GM18951 (cell line): ENCODE measurements around the gene PYGO1.
"Not testable (repeated sequence)": the region's sequence is repeated elsewhere in the genome, so short reads cannot be mapped to it uniquely, and the experiment has no call there.

Source experiments
- POLR2A ChIP-seq: IDR thresholded peaks from 4 replicates; pipeline ENCODE4 v1.6.1; 2011; ENCODE audit warnings: mild to moderate bottlenecking; ENCODE audit not compliant: insufficient read length, insufficient read depth; ENCODE audit errors: extremely low read depth
- in situ Hi-C: fragments of 300-500 bp; cut with MboI; formaldehyde crosslinking; loops from one replicate; pipeline ENCODE4 v1.12.0; 2022; ENCODE audit warnings: low sequenced_read_pairs, mixed read lengths, inconsistent platforms; ENCODE audit not compliant: unreplicated experiment

PYGO1 gene

DNA sequence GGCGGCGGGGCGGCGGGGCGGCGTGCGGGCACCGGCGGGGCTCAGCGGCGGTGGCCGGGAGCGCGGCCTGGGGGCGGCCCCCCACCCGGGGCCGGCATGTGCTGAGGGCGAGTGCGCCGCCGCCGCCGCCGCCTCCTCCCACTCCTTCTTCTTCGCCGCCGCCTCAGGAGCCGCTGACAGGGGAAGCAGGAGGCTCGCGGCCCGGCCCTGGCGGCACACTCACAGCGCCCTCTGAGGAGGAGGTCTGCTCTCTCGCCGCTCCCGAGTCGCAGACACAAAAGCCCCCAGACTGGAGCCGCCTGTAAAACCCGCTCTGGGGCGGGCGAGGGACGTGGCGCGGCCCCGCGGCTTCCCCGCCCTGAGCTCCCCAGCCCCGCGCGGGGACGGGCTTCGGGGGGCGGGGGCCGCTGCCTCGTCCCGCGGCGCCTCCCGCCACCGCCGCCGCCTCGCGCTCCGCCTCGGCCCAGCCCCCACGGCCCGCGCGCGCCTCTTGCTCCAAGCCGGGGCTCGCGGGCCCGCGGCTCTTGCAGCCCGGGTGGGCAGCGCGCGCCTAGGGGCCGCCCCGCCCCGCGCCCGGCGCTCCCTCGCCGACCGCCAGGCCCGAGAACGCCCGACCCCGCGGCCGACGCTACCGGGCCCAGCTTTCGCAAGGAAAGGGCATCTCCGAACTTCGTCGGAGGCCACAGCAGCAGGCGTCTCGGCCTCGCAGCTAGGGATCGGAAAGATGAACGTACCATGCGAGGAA, at the start of gene PYGO1:
Gene PYGO1, minus strand, starts transcription at position 276 of the 745 bp plus-strand sequence. CDS start 462 bp downstream, outside the sequence.
- no peak for TF ChIP-seq POLR2A
- in situ Hi-C loops: no loop called here

DNA sequence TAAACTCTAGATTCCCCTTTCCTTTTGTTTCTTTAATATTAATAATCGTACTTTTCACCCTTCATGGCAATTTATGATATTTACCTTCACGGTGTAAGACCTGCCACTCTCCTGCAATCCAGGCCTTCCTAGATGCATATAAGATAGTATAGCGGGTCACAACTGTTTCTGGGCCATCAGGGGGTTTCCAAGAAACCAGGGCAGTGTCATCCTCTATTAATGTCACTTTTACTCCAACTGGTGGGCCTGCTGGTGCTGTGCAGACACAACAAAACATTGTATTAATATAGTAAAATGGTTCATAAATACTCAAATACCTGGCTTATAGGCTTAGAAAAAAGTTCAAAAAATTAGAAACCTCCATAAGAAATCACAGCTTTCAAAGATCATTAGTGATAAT, 48.9 kb upstream of the PYGO1 start:
- no peak for TF ChIP-seq POLR2A
- in situ Hi-C loops: no loop called here

- TF ChIP-seq POLR2A: no peak
- in situ Hi-C loops: no loop called here
Observed at GRCh38 chr15:55633731-55634130, 45.6 kb upstream of the PYGO1 start.

- in situ Hi-C loops: no loop called here
- no peak for TF ChIP-seq POLR2A
Observed at GRCh38 chr15:55632434-55632833, 44.3 kb upstream of the PYGO1 start.

- TF ChIP-seq POLR2A: no peak
- in situ Hi-C loops: no loop called here
Observed at GRCh38 chr15:55630858-55631257, 42.7 kb upstream of the PYGO1 start.

DNA sequence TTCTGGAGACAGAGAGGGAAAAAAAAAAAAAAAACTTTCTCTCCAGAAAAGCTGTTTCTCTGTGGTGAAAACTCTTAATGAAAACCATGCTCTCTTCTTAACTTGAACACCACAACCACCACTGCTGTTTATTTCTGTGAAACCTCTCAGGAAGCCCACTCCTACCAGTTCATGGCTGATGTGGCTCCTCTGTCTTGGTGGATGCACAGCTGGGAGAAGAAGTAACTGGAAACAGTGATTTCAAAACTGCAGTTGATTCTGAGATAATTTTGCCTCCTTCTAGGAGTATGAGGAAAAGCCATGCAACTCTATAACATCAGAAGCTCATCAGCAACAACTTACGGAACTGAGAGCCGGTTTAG, 40.2 kb upstream of the PYGO1 start:
- TF ChIP-seq POLR2A: no peak
- in situ Hi-C loops: no loop called here

- in situ Hi-C loops: no loop called here
- TF ChIP-seq POLR2A: no peak
Observed at GRCh38 chr15:55627730-55628368, 39.7 kb upstream of the PYGO1 start.

- in situ Hi-C loops: no loop called here
- no peak for TF ChIP-seq POLR2A
Observed at GRCh38 chr15:55619783-55620182, 31.6 kb upstream of the PYGO1 start.

- TF ChIP-seq POLR2A: no peak
- in situ Hi-C loops: no loop called here
Observed at GRCh38 chr15:55618387-55618786, 30.2 kb upstream of the PYGO1 start.

- TF ChIP-seq POLR2A: no peak
- in situ Hi-C loops: no loop called here
Observed at GRCh38 chr15:55615445-55615844, 27.3 kb upstream of the PYGO1 start.

DNA sequence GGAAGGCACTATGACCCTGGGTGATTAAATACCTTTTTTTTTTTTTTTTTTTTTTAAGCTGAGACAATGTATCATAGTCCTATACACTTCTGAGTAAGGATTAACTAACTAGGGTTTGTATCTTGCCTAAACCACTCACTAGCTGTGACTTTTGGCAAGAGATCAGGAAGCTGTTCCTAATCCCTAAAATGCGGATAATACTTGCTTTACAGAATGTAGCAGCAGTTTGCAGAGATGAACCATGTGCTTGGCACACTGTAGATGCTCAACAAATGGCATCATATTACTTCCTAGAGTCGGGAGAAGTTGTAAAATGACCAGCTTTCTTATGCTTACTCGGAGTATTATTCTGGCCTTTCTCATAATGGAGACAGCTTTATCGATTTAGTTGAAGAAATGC, 25.6 kb upstream of the PYGO1 start:
- in situ Hi-C loops: no loop called here
- no peak for TF ChIP-seq POLR2A

- no peak for TF ChIP-seq POLR2A
- in situ Hi-C loops: no loop called here
Observed at GRCh38 chr15:55606214-55606613, 18.1 kb upstream of the PYGO1 start.

DNA sequence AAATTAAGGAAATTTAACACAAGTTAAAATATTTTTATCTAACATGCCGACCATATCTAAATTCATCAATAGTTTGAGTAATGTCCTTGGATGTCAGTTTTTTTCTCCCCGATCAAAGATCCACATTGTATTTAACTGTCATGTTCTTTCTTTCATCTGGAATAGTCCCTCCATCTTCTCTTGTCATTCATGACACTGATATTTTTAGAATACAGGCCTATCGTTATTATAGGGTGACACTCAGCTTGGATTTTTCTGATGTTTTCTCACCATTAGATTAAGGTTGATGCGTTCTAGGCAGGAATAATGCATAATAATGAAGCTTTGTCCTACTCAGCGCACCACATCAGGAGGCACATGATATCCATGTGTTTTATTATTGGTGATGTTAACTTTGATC, 13.2 kb upstream of the PYGO1 start:
- TF ChIP-seq POLR2A: no peak
- in situ Hi-C loops: no loop called here

DNA sequence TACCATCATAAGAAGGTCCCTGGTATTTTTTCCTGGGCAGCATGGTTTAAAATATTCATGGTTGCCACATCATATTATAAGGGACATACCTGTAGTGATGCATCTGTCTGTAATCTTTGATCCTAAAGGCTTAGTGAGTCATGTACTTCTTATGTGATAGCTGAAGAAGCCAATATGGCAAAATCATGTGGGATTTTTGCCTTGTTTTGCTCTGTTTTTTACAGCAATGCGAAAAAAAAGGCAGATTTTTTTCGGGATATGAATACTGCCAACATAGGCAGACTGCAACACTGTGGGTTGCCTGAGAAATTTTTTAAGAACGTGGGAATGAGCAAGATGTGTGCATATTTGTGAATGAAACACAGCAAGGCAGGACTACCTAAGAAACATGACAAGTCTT, 11.3 kb upstream of the PYGO1 start:
- no peak for TF ChIP-seq POLR2A
- in situ Hi-C loops: no loop called here

DNA sequence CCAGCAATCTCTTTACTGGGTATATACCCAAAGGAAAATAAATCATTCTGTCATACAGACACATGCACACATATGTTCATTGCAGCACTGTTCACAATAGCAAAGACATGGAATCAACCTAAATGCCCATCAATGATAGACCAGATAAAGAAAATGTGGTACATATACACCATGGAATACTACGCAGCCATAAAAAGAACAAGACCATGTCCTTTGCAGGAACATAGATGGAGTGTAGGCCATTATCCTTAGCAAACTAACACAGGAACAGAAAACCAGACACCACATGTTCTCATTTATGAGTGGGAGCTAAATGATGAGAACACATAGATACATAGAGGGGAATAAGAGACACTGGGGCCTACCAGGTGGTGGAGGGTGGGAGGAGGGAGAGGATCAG, 4.9 kb upstream of the PYGO1 start:
- in situ Hi-C loops: not testable (repeated sequence)
